HL-60 (cell line): Measurements from ENCODE around the gene GPD1L.
"Not testable (repeated sequence)": the region's sequence is repeated elsewhere in the genome, so short reads cannot be mapped to it uniquely, and the experiment has no call there.

Experiments
- CTCF ChIP-seq: IDR thresholded peaks from one replicate; pipeline ENCODE4 v1.5.1; 2011; ENCODE audit warnings: low read length, control low read depth, inconsistent platforms; ENCODE audit not compliant: insufficient read depth
- GABPA ChIP-seq: IDR thresholded peaks from 2 replicates; pipeline ENCODE4 v1.6.1; 2012; ENCODE audit warnings: low read depth
- POLR2AphosphoS5 ChIP-seq: IDR thresholded peaks from 2 replicates; pipeline ENCODE4 v1.6.1; 2012; ENCODE audit warnings: low read depth
- SPI1 ChIP-seq: IDR thresholded peaks from 2 replicates; pipeline ENCODE4 v1.6.1; 2012; ENCODE audit warnings: low read depth, mild to moderate bottlenecking, borderline replicate concordance
- TF ChIP-seq, protein P1 (sequence below): IDR thresholded peaks from 2 replicates; pipeline ENCODE4 v1.6.1; 2012; ENCODE audit warnings: low read depth; ENCODE audit not compliant: insufficient replicate concordance

GRCh38 chr3:32074194-32074593 lies 32.2 kb upstream of the GPD1L start:
- not testable (repeated sequence) for TF ChIP-seq CTCF, POLR2AphosphoS5, SPI1, GABPA
- TF ChIP-seq, protein P1, sequence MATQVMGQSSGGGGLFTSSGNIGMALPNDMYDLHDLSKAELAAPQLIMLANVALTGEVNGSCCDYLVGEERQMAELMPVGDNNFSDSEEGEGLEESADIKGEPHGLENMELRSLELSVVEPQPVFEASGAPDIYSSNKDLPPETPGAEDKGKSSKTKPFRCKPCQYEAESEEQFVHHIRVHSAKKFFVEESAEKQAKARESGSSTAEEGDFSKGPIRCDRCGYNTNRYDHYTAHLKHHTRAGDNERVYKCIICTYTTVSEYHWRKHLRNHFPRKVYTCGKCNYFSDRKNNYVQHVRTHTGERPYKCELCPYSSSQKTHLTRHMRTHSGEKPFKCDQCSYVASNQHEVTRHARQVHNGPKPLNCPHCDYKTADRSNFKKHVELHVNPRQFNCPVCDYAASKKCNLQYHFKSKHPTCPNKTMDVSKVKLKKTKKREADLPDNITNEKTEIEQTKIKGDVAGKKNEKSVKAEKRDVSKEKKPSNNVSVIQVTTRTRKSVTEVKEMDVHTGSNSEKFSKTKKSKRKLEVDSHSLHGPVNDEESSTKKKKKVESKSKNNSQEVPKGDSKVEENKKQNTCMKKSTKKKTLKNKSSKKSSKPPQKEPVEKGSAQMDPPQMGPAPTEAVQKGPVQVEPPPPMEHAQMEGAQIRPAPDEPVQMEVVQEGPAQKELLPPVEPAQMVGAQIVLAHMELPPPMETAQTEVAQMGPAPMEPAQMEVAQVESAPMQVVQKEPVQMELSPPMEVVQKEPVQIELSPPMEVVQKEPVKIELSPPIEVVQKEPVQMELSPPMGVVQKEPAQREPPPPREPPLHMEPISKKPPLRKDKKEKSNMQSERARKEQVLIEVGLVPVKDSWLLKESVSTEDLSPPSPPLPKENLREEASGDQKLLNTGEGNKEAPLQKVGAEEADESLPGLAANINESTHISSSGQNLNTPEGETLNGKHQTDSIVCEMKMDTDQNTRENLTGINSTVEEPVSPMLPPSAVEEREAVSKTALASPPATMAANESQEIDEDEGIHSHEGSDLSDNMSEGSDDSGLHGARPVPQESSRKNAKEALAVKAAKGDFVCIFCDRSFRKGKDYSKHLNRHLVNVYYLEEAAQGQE = not testable (repeated sequence)
